Measurements from ENCODE around the gene RASAL3.

DNA sequence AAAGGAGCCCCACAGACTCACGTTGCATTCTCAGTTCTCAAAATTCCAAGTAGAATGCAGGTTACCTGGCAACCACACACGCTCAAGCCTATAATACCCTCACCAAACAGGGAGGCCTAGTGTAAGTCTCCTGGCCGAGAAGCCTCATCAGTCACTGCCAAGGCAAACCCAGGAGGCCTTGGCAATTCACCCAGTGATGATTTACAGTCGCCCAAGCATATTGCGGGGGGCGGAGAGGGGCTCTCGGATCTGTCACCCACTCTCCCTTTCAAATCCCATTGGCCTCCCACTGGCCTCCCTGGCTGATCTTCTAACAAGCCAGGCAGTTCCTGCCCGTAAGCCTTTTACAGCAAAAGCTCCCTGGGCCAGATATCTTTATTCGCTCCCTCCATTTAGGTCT lies 46.6 kb downstream of the RASAL3 start:
- TF ChIP-seq POLR2A (IDR thresholded peaks at IDR 0.05) (no peak), CTCF (IDR thresholded peaks at IDR 0.05) (no peak)
